Adipose tissue (tissue), 3 donors: ENCODE results near the gene CSK. TPM values are rescaled to one million over a fixed set of nuclear protein-coding genes. Genes with fewer than 3 reads are reported as not detected.
A peak's percentile ranks its signal among the peaks of the same experiment; 100 is the strongest.
"Not testable (repeated sequence)": the region's sequence is repeated elsewhere in the genome, so short reads cannot be mapped to it uniquely, and the experiment has no call there.

ENCODE experiments used
- H3K27ac ChIP-seq: one replicate; pipeline ENCODE4 v1.5.1; 2013; ENCODE audit warnings: low read depth, low read length
- WGBS, 3 donors: extraction: QIAGEN DNeasy Blood & Tissue Kit; methylation state at CpG; one replicate each; pipeline ENCODE4 v1.1.7; 2013; 5-methylcytosine and 5-hydroxymethylcytosine counted together
- polyA plus RNA-seq, 3 donors: library from polyadenylated mRNA; stranded (reverse); fragments of 200-250 nt; gene quantifications; one replicate each; pipeline ENCODE4 v1.2.3, GENCODE V29; 2013
- donor health status: healthy with polysubstance abuse.
- donor health status: Bipolar disorder and iron deficiency.
- donor health status: healthy.

Gene CSK
- 10 to 100 TPM; 13.2 to 33.6 (median 31.7) TPM for polyA plus RNA-seq

DNA sequence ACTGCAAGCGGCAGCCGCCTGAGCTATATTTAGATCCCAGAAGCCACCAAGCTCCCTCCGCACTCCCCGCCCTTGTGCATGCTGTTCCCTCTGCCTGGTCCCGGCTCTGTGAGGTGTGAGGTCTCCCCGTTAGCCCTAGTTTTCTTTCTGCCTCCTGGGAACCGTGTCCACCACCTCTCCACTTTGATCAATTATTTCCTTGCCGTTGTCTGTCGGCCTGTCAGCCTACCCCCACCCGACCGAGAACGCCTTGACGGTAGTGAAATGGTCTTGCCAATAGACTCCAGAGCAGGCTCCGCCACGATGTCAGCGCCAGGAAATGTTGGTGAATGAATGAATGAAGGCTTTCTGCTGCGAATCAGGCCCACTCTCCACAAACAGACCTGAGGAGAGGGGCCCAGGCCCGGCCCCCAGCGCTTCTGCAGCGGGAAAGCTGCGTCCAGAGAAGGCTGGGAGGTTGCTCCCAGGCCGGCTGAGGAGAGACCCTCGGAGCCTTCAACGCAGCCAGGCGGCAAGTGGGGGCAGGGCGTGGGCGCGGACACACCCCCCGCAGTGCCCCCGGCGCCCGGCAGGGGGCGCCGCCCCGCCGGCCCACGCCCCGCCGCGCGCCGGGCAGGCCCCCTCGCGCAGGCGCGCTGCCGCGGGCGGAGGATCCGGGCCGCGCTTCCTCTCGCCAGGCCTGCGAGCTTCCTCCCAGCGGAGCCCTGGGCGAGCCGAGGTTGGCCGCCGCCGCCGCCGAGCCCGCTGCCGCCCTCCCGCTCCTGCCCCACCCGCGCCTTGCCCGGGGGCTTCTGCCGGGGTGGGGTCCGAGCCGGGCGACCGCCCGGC lies at the start of gene CSK:
Gene CSK, plus strand, starts transcription at position 650 of the 828 bp plus-strand sequence. CDS start 16,218 bp downstream, outside the sequence.
- H3K27ac ChIP-seq, result peak within 1 kb of the TSS; percentile 80
- 0 to 1% (median 1%) methylated on average over 41 to 73 of the region's 74 CpGs for WGBS, 3 donors

DNA sequence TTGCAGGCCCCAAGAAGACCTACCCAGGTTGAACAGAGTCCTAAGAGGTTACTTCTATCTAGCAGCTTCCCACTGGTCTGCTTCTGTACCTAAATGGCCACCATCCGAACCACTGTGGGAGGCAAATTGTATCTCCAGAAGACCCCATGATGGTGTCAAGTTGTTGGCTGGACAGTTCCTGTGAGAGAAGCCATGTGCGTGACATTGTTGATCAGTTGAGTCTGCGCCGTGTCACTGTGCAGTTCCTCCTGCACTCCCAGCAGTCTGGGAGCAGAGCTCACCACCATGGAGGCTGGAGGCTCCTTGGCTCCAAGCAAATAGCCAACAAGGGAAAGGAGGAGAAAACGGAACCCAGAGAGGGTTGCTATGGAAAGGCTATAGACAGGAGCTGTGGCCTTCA lies 49.0 kb upstream of the CSK start:
- 75 to 90% (median 81%) methylated on average over 5 of the region's 5 CpGs for WGBS, 3 donors
- no peak overlapping the region for H3K27ac ChIP-seq

DNA sequence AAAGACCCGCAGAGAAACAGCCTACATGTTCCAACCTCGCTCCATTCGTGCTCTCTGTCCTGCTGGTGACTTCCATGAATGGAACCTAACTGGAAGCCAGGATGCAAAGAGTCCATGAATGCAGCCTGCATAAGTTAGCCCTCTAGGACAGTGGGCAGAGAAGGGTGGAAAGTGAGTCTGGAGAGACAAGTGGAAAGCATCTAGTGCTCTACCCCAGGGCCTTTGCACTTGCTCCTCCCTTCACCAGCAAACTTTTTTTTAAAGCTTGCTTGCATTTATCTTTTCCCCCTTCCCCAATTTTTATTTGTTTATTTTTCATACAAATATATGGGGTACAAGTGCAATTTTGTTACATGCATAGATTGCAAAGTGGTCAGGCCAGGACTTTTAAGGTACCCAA lies 48.6 kb upstream of the CSK start:
- H3K27ac ChIP-seq, result no peak overlapping the region
- WGBS, 3 donors, result 87 to 97% (median 96%) methylated on average over 3 of the region's 3 CpGs

DNA sequence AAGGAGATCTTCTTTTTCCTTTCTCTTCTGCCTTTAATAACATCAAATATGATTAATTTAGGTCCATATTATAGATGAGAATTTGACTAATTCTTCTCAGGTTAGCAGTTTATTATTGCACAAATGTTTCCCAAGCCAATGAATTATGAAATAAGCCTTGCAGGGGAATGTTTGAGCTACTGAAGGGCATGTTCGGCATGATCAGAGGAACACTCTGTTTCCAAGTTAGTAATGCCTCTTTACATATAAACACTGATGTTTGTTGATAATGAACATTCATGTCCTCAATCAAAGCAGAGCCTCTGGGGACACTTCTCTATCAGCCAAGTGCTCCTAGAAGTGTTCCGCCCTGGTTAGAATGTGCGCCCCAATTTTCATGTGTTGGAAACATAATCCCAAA lies 46.6 kb upstream of the CSK start:
- WGBS, 3 donors, result 81 to 86% (median 83%) methylated on average over 3 of the region's 3 CpGs
- no peak overlapping the region for H3K27ac ChIP-seq

DNA sequence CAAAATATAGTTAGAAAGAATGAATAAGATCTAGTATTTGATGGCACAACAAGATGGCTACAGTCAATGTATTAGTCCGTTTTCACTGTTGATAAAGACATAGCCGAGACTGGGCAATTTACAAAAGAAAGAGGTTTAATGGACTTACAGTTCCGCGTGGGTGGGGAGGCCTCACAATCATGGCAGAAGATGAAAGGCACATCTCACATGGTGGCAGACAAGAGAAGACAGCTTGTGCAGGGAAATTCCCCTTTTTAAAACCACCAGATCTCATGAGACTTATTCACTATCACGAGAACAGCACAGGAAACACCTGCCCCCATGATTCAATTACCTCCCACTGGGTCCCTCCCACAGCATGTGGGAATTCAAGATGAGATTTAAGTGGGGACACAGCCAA lies 43.6 kb upstream of the CSK start:
- 56 to 65% (median 58%) methylated on average over 5 of the region's 5 CpGs for WGBS, 3 donors
- not testable (repeated sequence) for H3K27ac ChIP-seq

DNA sequence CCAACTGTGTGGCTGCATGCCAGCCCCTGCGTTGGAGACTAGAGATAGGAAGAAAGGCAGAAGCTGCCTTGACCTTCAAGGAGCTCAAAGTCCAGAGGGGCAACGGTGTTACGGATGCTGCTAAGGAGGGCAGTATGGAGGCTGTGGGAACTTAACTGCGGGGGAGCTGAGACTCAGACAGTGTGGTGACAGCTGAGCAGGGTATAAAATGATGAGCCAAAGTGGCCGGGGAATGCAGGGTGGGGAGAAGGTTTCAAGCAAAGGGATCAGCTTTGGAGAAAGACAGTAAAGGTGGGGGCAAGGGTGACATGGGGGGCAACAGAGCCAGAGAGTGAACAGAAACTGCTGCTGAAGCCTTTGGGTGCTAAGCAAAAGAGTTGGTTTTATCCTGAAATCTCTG lies 39.5 kb upstream of the CSK start:
- 75 to 84% (median 79%) methylated on average over 5 of the region's 5 CpGs for WGBS, 3 donors
- no peak overlapping the region for H3K27ac ChIP-seq

DNA sequence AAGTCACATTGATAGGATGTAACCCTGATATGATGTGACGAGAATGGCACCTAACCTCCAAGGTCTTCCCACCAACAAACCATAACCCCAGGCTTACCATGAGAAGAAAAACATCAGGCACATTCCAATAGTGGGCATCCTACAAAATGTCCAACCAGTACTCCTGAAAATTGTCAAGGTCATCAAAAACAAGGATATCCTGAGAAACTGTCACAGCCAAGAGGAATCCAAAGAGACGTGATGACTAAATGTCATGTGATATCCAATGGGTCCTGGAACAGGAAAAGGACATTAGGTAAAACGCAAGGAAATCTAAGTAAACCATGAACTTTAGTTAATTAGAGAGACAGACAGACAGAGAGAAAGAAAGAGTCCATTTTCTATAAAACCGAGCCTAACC lies 35.5 kb upstream of the CSK start:
- WGBS, 3 donors, result 60 to 64% (median 64%) methylated on average over 4 of the region's 4 CpGs
- H3K27ac ChIP-seq, result no peak overlapping the region

DNA sequence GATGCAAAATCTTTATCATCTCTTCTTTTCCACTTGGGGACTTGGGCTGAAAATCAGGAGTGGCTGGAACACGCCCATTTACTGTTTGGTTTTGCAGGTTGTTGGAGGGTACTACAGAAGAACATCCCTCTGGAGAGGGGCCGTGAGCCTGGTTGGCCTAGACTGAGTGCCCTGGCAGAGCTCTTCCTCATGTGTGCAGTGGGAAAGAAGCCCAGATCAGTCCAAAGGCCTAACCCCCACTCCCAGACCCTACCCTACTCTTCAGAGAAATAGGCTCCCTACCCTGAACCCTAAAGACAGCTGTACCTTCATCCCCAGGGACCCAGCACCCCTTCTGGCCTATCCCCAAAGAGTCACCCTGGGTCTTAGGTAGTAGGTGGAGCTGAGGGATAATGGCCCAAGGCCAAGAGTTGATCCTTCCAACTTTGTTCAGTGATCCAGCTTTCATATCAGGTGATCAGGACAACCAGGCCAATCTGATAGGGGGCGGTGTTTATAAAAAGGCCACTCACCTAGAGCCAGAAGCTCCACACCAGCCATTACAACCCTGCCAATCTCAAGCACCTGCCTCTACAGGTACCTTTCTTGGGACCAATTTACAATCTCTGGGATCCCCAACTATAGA lies 33.4 kb upstream of the CSK start, which contains the start of gene CYP1A2:
Gene CYP1A2, plus strand, starts transcription at position 524 of the 625 bp plus-strand sequence. CDS start 894 bp downstream, outside the sequence.
- WGBS, 3 donors, result 65 to 87% (median 80%) methylated on average over 3 of the region's 3 CpGs
- H3K27ac ChIP-seq, result no peak within 1 kb of the TSS

DNA sequence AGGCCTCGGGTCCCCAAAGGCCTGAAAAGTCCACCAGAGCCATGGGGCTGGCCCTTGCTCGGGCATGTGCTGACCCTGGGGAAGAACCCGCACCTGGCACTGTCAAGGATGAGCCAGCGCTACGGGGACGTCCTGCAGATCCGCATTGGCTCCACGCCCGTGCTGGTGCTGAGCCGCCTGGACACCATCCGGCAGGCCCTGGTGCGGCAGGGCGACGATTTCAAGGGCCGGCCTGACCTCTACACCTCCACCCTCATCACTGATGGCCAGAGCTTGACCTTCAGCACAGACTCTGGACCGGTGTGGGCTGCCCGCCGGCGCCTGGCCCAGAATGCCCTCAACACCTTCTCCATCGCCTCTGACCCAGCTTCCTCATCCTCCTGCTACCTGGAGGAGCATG lies 32.0 kb upstream of the CSK start:
- H3K27ac ChIP-seq, result no peak overlapping the region
- 84 to 92% (median 88%) methylated on average over 19 to 20 of the region's 20 CpGs for WGBS, 3 donors

DNA sequence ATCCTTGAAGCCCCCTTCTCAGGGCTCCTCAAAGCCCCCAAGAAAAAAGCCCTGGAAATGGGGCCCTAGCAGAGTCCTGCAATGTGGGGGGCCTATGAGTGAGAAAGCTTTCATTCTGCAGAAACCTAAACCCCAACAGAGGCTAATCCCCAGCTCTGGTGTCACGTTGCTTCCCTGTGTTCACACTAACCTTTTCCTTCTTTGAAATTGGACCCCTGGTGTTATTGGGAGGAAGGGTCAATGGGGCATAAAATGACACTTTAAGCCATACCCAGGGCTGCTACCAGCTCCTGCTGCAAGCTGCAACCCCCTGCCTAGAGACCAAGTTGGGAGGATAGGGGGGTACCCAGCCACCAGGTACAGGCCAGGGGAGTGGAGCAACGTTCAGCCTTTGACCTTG lies 31.1 kb upstream of the CSK start:
- no peak overlapping the region for H3K27ac ChIP-seq
- 54 to 57% (median 55%) methylated on average over 2 of the region's 2 CpGs for WGBS, 3 donors

DNA sequence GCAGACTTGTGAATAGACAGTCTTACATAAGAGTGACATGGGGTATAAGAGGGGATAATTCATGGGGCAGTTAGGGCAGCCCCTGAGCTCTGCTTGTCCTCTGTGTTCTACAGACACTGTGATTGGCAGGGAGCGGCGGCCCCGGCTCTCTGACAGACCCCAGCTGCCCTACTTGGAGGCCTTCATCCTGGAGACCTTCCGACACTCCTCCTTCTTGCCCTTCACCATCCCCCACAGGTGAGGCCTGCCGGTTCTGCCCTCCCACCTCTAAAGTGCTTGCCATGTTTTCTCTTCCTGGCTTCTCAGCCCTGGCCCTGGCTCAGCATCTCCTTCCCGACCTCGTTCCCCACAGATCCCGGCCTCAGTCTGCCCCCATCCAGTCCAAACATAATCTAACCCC lies 29.9 kb upstream of the CSK start:
- 53 to 72% (median 70%) methylated on average over 8 of the region's 8 CpGs for WGBS, 3 donors
- H3K27ac ChIP-seq, result no peak overlapping the region

DNA sequence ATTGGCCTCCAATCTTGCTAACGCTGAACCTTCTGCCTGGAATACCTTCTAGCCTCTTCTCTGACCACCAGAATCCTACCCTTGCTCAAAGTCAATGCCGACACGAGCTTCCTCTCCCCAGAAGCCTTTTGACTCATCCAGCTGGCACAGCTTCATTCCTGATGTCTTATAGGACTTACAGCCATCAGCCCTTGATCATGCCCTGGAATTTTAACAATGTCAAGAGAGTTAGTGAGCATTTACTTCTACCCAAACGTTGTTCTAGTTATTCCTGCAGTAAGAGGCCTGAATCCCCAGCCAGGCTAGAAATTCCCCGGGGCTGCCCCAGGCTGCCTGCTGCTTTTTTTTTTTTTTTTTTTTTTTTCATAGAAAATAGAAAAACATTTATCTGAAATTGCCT lies 29.3 kb upstream of the CSK start:
- 45 to 57% (median 55%) methylated on average over 5 of the region's 5 CpGs for WGBS, 3 donors
- H3K27ac ChIP-seq, result no peak overlapping the region

DNA sequence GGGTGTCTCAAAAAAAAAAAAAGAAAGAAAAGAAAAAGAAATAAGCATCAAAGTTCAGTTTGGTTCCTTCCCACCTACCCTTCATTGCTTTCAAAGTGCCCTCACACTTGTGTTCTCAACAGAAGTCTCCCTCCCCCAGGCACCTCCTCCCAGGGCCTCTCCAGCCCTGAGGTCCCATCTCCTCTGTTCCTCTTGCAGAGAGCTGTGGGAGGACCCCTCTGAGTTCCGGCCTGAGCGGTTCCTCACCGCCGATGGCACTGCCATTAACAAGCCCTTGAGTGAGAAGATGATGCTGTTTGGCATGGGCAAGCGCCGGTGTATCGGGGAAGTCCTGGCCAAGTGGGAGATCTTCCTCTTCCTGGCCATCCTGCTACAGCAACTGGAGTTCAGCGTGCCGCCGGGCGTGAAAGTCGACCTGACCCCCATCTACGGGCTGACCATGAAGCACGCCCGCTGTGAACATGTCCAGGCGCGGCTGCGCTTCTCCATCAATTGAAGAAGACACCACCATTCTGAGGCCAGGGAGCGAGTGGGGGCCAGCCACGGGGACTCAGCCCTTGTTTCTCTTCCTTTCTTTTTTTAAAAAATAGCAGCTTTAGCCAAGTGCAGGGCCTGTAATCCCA lies 27.2 kb upstream of the CSK start:
- 80 to 85% (median 82%) methylated on average over 20 of the region's 20 CpGs for WGBS, 3 donors
- no peak overlapping the region for H3K27ac ChIP-seq

DNA sequence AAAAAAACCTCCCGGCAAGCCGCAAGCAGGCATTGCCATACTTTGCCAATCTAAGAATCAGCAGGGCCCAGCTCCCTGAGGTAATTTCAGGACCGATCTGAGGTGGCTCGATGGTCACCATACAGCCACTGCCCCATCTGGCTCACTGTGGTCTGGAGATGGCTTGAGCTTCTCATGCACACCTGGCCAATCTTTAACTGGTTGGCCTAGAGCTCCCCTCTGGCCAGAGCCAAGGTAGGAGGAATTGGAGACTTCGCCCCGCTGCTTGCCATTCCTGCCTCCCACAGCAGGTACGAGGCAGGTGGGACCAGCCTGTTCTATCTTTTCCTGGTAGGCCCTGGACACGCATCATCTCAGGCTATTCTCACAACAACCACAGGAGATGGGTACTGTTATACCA lies 23.1 kb upstream of the CSK start:
- H3K27ac ChIP-seq, result no peak overlapping the region
- 83 to 93% (median 92%) methylated on average over 8 of the region's 8 CpGs for WGBS, 3 donors

DNA sequence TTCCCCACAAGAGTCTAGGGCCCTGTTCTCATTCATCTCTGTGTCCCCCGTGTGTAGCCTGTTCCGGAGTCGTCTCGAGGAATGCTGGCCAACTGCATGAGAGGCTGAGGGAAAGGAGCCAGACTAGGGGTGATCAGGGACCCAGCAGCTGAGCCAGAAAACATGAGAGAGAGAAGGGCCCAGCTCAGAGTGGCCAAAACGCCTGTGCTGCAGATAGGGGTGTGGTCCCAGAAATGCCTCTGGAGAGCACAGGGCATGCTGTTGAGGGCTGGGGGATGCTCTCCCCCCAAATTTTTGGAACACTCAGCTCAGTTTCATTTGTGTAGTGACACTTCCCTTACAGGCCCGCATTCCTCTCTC lies 19.1 kb upstream of the CSK start:
- no peak overlapping the region for H3K27ac ChIP-seq
- WGBS, 3 donors, result 13 to 54% (median 22%) methylated on average over 6 of the region's 6 CpGs

DNA sequence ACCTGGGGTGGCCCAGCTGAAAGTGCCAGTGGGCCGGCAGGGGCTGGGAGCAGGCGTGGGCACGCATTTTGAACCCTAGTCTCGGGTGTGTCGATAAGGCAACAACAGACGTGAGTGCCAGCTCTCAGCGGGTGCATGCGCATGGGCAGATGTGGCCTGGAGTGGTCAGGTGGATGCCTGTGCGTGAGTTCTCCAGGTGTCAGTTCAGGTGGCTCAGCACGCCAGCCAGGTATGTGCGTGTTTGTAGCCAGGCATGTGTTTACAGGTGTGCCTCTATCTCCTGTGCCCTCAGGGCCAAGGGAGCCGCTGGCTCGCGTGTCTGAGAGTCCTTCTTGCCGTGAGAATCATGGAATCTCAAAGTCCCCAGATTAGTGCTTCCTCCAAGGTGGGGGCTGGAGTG lies 18.5 kb upstream of the CSK start:
- no peak overlapping the region for H3K27ac ChIP-seq
- WGBS, 3 donors, result 76 to 95% (median 91%) methylated on average over 15 of the region's 15 CpGs

DNA sequence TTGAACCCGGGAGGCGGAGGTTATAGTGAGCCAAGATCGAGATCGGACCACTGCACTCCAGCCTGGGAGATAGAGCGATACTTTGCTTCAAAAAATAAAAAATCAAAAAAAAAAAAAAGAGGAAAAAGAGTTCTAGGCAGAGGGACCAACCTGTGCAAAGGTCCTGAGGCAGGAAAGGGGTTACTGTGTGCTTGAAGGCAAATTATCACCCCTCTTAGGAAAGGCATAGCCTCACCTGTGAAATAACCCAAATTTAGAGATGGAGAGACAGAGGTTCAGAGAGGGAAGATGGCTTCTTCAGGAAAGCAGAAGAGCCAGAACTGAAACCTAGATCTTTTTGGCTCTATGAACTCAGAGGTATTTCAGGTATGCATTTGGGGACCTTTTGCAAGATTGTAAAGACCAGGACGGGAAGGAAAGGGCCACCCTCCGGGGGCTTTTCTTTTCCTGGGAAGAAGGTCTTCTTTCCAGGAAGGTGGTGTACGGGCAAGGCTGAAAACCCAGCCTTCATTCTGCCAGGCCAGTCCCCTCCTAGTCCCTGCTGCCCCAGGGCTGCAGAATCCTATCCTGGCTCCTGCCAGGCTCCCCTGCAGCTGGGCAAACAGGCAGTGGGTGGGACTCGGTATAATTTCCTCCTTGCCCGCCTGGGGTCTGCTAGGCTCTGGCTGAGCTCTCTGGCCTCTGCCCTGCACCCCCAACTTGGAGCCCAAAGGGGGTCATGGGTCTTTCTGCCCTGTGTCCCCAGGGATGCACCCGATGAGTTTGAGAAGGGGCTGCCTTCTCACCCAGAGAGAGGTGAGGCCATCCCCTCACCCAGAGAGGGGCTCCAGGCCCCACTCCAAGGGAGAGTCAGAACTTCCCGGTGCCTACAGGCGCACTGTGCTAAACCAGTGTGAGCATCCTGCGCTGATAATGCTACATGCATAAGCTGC lies 14.4 kb upstream of the CSK start:
- H3K27ac ChIP-seq, result no peak overlapping the region
- WGBS, 3 donors, result 84 to 85% (median 84%) methylated on average over 14 of the region's 14 CpGs

DNA sequence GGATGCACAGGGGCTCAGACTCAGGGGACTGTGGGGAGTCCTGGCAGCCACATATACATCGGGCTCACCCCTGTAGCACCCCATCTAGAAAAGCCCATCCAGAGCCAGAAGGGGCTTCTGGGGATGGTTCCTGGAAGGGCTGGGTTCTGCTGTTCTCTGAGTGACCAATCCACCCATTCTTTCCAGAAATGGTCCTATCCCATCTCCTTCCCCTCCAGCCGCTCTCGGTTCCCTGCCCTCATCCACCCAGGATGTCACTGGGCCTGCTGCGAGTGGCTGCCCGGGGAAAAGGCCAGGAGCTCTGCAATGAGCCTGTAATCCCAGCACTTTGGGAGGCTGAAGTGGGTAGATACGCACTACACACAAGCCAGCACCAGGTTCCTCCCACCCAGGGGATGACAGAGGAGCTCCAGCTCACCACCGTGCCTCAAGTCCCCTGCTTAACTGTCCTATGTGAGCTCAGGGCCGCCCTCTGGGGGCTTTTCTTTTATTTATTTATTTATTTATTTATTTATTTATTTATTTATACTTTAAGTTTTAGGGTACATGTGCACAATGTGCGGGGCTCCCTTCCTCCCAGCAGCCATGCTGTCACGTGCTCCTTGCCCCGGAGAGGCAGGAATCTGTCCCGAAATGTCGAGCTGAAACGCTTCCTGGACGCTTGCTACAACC lies 13.6 kb upstream of the CSK start:
- WGBS, 3 donors, result 31 to 36% (median 31%) methylated on average over 15 of the region's 15 CpGs
- H3K27ac ChIP-seq, result no peak overlapping the region
